ENCODE measurements around the gene ARPP19.

Gene ARPP19

GRCh38 chr15:52509500-52510245 is 59.2 kb downstream of the ARPP19 start:
- no peak for DNase-seq

DNA sequence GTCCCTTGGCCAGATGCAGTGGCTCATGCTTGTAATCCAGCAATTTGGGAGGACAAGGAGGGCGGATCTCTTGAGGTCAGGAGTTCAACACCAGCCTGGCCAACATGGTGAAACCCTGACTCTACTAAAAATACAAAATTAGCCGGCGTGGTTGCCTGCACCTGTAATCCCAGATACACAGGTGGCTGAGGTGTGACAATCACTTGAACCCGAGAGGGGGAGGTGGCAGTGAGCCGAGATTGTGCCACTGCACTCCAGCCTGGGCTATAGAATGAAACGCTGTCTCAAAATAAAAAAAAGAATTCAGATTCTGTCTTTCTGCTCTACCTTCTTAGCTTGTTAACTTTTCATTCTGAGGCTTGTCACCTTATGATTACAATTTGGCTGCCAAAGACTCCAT is 62.3 kb downstream of the ARPP19 start:
- DNase-seq: no peak

- no peak for DNase-seq
These were observed 63.7 kb downstream of the ARPP19 start for GRCh38 chr15:52505151-52505550.

- DNase-seq: no peak
These were observed 64.9 kb downstream of the ARPP19 start for GRCh38 chr15:52503788-52504496.

- no peak for DNase-seq
These were observed 66.2 kb downstream of the ARPP19 start for GRCh38 chr15:52502608-52503007.

- no peak for DNase-seq
These were observed 69.3 kb downstream of the ARPP19 start for GRCh38 chr15:52499506-52499905.

DNA sequence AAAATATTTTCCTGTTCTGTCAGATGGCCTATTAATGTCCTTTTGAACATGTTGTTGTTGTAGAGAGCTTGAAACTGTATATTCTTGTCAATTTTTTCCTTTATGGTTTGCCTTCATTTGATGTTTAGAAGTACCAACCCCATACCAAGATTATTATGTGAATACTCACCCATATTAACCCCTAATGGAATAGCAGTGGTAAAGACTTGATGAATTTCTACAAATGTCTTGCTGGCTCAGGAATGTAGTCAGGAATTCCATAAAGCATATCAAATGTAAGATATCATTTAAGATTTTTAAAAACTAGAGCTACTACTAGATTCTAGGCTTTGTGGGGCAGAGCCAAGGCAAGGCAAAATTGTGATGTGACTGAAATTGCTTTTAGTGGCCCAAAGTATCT is 70.1 kb downstream of the ARPP19 start:
- no peak for DNase-seq

Measured in stimulated activated CD4-positive, alpha-beta T cell treated with anti-CD3 and anti-CD28 coated beads, Interleukin-4, amount 100 ng/mL, for 4 hours (primary cell).